ENCODE data around the gene ZNF791. TPM values are rescaled to one million over a fixed set of nuclear protein-coding genes. Genes with fewer than 3 reads are reported as not detected.

ZNF791 gene
- polyA plus RNA-seq, 3 donors = 5.2 to 8.2 (median 5.9) TPM

Other genes starting within 250 kb of the ZNF791 start
- under 1 TPM; 0.03 to 0.39 (median 0.17) TPM for gene ZNF442, start 245.2 kb upstream of the ZNF791 start, polyA plus RNA-seq
- 1 to 10 TPM; 1.8 to 3.4 (median 3.2) TPM for gene ZNF799, start 209.6 kb upstream of the ZNF791 start, polyA plus RNA-seq
- under 1 TPM; 0.24 to 1.00 (median 0.52) TPM for gene ZNF443, start 169.9 kb upstream of the ZNF791 start, polyA plus RNA-seq
- gene ZNF709, start 126.1 kb upstream of the ZNF791 start, polyA plus RNA-seq = under 1 TPM; 0.15 to 0.28 (median 0.19) TPM
- 1 to 10 TPM; 1.0 to 8.4 (median 8.4) TPM for gene ZNF564, start 59.4 kb upstream of the ZNF791 start, polyA plus RNA-seq
- 1 to 10 TPM; 2.3 to 4.2 (median 2.7) TPM for gene ZNF490, start 107 bp upstream of the ZNF791 start, polyA plus RNA-seq
- gene MAN2B1, start 55.8 kb downstream of the ZNF791 start, polyA plus RNA-seq = 100 to 1,000 TPM; 218 to 305 (median 295) TPM
- 1 to 10 TPM; 7.9 to 9.9 (median 8.5) TPM for gene WDR83, start 55.9 kb downstream of the ZNF791 start, polyA plus RNA-seq
- 100 to 1,000 TPM in 1 of 3 donors, 10 to 100 TPM in 2; 51.0 to 130 (median 53.4) TPM for gene DHPS, start 71.0 kb downstream of the ZNF791 start, polyA plus RNA-seq
- gene GNG14, start 77.1 kb downstream of the ZNF791 start, polyA plus RNA-seq = not detected
- 1 to 10 TPM; 4.4 to 7.2 (median 5.1) TPM for gene FBXW9, start 85.7 kb downstream of the ZNF791 start, polyA plus RNA-seq
- gene TNPO2, start 113.0 kb downstream of the ZNF791 start, polyA plus RNA-seq = 10 to 100 TPM in 1 of 3 donors, under 1 TPM in 2; 0.28 to 45.2 (median 0.52) TPM
- 100 to 1,000 TPM; 152 to 187 (median 175) TPM for gene TRIR, start 123.8 kb downstream of the ZNF791 start, polyA plus RNA-seq
- gene GET3, start 126.6 kb downstream of the ZNF791 start, polyA plus RNA-seq = 100 to 1,000 TPM in 2 of 3 donors, 10 to 100 TPM in 1; 97.5 to 122 (median 108) TPM
- not detected for gene BEST2, start 140.9 kb downstream of the ZNF791 start, polyA plus RNA-seq
- gene HOOK2, start 164.6 kb downstream of the ZNF791 start, polyA plus RNA-seq = 10 to 100 TPM in 1 of 3 donors, 1 to 10 TPM in 1, under 1 TPM in 1; 0.55 to 28.6 (median 1.1) TPM
- 1,000 to 10,000 TPM; 1,279 to 3,167 (median 1,468) TPM for gene JUNB, start 180.6 kb downstream of the ZNF791 start, polyA plus RNA-seq
- 10 to 100 TPM; 40.0 to 71.5 (median 46.7) TPM for gene PRDX2, start 190.9 kb downstream of the ZNF791 start, polyA plus RNA-seq
- 1 to 10 TPM in 1 of 3 donors, not detected in 2; 4.0 TPM for gene THSD8, start 191.1 kb downstream of the ZNF791 start, polyA plus RNA-seq
- 10 to 100 TPM in 2 of 3 donors, 1 to 10 TPM in 1; 8.7 to 21.5 (median 15.2) TPM for gene RNASEH2A, start 195.7 kb downstream of the ZNF791 start, polyA plus RNA-seq
- not detected for gene RTBDN, start 223.7 kb downstream of the ZNF791 start, polyA plus RNA-seq
- 1 to 10 TPM in 2 of 3 donors, under 1 TPM in 1; 0.28 to 3.6 (median 1.1) TPM for gene MAST1, start 227.6 kb downstream of the ZNF791 start, polyA plus RNA-seq